HepG2 (cell line): Measurements from ENCODE around the gene BCAN.

Source experiments
- ELK4 ChIP-seq: sonication (generic); formaldehyde crosslinking; IDR thresholded peaks from 2 replicates; pipeline ENCODE4 v1.9.0; 2021; ENCODE audit warnings: missing genetic modification reagents, borderline replicate concordance
- KAT8 ChIP-seq: IDR thresholded peaks from 2 replicates; pipeline ENCODE4 v1.6.1; 2016; ENCODE audit warnings: missing genetic modification reagents, missing compliant biosample characterization
- MAFK ChIP-seq, 2 experiments: IDR thresholded peaks in 1 of 2; conservative IDR thresholded peaks in 1 of 2; 2 replicates each; pipeline ENCODE4 v1.6.1; 2011; ENCODE audit warnings: improper control_type of control experiment in 2 of 2, low read length in 2 of 2
- MTA1 ChIP-seq: sonication (generic); formaldehyde crosslinking; IDR thresholded peaks from 2 replicates; pipeline ENCODE4 v1.4.0; 2020; ENCODE audit warnings: missing genetic modification reagents, mild to moderate bottlenecking, borderline replicate concordance
- POLR2A ChIP-seq, 2 experiments: IDR thresholded peaks; 2 replicates each; pipeline ENCODE4 v1.6.1; 2011; ENCODE audit warnings: low read depth in 2 of 2, low read length in 2 of 2, mild to moderate bottlenecking in 1 of 2, moderate library complexity in 1 of 2; ENCODE audit not compliant: insufficient read depth in 1 of 2
- POLR2AphosphoS5 ChIP-seq: IDR thresholded peaks from 2 replicates; pipeline ENCODE4 v1.6.1; 2012; ENCODE audit warnings: low read depth, low read length
- RXRA ChIP-seq: sonication (generic); formaldehyde crosslinking; IDR thresholded peaks from 2 replicates; pipeline ENCODE4 v1.5.1; 2020; ENCODE audit warnings: missing genetic modification reagents
- SP2 ChIP-seq: sonication (generic); formaldehyde crosslinking; IDR thresholded peaks from 2 replicates; pipeline ENCODE4 v1.5.1; 2020; ENCODE audit warnings: mild to moderate bottlenecking, missing genetic modification reagents
- ZNF629 ChIP-seq: sonication (generic); formaldehyde crosslinking; conservative IDR thresholded peaks from 2 replicates; pipeline ENCODE4 v1.5.0; 2020; ENCODE audit warnings: missing genetic modification reagents
- TF ChIP-seq, protein P1 (sequence below): IDR thresholded peaks from 2 replicates; pipeline ENCODE4 v1.6.1; 2016; ENCODE audit warnings: missing compliant biosample characterization, missing genetic modification reagents, borderline replicate concordance

- TF ChIP-seq ELK4 (CRISPR knock-in tag), result no peak
- no peak for TF ChIP-seq ZNF629 (CRISPR knock-in tag)
- TF ChIP-seq MAFK (conservative IDR thresholded peaks at IDR 0.05 in 1 of 2, IDR thresholded peaks at IDR 0.05 in 1 of 2; ENCODE audit: low read length in 2 of 2), result no peak
- TF ChIP-seq, protein P1, sequence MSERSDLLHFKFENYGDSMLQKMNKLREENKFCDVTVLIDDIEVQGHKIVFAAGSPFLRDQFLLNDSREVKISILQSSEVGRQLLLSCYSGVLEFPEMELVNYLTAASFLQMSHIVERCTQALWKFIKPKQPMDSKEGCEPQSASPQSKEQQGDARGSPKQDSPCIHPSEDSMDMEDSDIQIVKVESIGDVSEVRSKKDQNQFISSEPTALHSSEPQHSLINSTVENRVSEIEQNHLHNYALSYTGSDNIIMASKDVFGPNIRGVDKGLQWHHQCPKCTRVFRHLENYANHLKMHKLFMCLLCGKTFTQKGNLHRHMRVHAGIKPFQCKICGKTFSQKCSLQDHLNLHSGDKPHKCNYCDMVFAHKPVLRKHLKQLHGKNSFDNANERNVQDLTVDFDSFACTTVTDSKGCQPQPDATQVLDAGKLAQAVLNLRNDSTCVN, result no peak
- no peak for TF ChIP-seq POLR2AphosphoS5
- no peak for TF ChIP-seq POLR2A (IDR thresholded peaks at IDR 0.05; ENCODE audit: insufficient read depth in 1 of 2, low read depth in 2 of 2, low read length in 2 of 2)
- no peak for TF ChIP-seq RXRA (CRISPR knock-in tag)
- no peak for TF ChIP-seq MTA1 (CRISPR knock-in tag)
- TF ChIP-seq KAT8 (CRISPR knock-in tag), result no peak
- TF ChIP-seq SP2 (CRISPR knock-in tag), result no peak
Measured at GRCh38 chr1:156709031-156709430, 67.1 kb downstream of the BCAN start.
